Limb (tissue), 2 donors: Measurements from ENCODE around the gene CADPS2.
A peak's percentile ranks its signal among the peaks of the same experiment; 100 is the strongest.

Experiments used
- DNase-seq, 2 donors: peaks; one replicate each; pipeline ENCODE4 v3.0.0-alpha.2; 2016; ENCODE audit errors: extremely low spot score in 2 of 2

Gene CADPS2

DNA sequence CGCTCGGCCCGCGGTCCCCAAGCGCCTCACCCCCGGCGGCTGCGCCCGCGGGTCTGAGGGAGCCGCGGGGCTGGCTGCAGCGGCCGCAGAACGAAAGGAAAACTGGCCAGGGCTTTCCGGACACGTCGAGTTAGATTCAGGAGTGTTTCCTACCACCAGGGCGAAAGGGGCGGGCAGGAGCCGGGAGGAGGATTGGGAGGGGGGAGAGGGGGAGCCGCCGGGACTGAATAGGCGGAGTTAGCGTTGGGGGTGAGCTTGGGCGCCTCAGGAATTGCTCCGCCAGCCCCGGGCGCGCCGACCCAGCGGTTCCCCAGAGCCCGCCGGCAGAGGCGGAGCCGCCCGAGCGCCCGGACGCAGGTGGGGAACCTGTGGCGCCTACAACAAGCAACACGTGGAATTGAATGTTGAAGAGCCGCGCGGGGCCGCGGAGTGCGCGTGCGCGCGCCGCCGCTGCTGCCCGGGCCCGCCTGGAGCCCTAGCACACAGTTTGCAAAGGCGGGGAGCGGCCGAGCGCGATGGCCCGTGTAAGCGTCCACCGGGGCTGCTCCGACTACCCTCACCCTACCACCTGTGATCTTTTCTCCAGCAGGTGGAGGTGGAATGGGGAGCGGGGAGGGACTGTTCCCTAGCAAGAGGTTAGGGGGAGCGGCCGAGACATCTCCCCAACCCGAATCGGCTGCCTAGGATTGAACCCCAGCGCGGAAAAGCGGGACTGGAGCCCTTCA lies at the start of gene CADPS2:
Gene CADPS2 (minus strand): TSS at position 104 of the 725 bp plus-strand sequence. CDS start 123 bp downstream, outside the sequence.
- DNase-seq, result peak; percentile 76 to 86

DNA sequence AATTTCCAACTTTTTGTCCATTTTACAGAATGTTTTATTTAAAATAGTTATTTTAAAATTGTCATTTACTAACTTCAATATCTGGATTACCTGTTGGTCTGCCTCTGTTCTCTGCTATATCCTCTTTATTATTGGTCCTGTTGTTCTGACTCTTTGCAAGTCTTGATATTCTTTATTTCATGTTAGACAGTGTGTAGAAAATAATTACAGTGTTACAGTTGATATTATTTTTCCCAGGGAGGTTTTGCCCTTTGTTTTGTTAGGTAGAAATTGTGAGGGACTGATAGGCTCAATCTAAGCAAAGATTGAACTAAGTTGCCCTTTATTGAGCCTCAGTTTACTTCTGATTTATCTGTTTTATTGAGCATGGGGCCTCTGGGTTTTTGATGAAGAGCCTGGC lies 49.4 kb upstream of the CADPS2 start:
- no peak for DNase-seq

GRCh38 chr7:122919643-122920181 lies 33.5 kb upstream of the CADPS2 start:
- no peak for DNase-seq

DNA sequence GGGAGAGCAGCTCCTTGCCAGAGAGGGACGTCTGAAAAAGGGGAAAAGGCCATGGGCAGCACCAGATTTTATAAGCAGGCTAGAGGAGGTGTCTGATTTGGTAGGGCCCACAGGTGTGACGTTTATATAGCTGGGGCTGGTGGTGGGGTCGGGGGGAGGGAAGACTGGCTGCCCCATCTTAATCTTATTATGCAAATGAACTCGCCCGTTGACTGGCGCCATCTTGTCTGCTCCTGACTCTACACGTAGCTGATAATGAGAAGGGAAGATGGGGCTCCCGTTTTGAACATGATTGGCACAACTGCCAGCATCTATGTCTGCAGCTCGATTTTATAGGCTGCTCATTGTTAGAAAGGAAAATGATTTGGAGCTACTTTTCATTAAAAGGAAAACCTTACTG lies 28.6 kb upstream of the CADPS2 start:
- DNase-seq, result no peak

DNA sequence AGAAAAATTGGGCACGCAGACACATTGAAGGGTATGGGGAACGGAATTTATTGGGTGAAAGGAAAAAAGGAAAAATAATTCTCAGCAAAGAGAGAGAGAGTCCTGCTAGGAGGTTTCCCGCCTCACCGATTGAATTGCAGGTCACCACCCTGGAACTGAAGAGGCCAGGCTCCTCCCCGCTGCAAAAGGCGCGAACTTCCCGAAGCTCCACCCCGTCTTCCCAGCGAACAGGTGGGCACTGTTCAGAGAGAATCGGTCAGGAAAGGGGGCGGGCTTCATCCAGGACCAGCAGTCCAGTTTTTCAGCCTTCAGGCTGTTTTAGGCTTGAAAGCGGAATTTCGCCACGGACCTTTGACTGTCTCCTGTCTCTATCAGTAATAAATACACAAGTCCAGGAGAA lies 27.3 kb upstream of the CADPS2 start:
- DNase-seq, result no peak

GRCh38 chr7:122902751-122903495 lies 16.7 kb upstream of the CADPS2 start:
- no peak for DNase-seq

- DNase-seq, result peak in 1 of 2 donors; percentile 3
These were observed 15.0 kb upstream of the CADPS2 start for GRCh38 chr7:122901250-122901649.

DNA sequence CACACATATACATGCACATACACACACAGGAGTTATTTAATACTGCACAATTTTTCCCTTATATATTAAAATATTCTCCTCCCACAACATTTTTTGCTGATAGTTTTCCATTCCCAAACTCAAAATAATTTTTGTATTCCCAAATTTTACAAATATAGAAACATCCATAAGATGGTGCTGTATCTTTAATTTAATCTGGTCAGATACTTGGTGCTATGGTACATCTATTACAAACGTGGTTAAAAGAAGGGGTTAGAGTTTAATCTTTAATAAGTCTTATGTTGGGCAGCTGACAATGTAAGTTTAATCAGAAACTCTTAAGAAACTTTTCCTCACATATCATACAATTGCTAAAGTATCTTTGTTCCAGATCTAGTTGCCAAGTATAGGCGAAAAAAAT lies 10.2 kb upstream of the CADPS2 start:
- no peak for DNase-seq

DNA sequence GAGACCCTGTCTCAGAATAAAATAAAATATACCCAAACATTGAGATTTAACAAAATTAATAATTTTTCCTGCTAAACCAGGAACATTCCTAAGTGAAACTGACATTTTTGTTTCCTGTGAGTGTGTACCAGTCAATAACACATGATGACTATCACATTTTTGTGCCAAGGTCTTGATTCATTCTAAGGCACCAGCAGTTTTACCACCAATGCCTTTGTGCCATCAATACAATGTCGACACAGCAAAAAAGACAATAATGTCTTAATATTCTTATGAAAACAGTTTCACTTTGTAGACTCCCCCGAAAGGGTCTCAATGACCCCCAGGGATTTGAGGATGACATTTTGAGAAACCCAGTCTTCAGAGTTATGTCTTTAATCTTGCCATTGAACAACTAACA lies 7.2 kb upstream of the CADPS2 start:
- DNase-seq, result no peak

- DNase-seq, result no peak
These were observed 2.9 kb upstream of the CADPS2 start for GRCh38 chr7:122889116-122889515.

GRCh38 chr7:122887848-122888247 lies 1.6 kb upstream of the CADPS2 start:
- DNase-seq, result no peak

DNA sequence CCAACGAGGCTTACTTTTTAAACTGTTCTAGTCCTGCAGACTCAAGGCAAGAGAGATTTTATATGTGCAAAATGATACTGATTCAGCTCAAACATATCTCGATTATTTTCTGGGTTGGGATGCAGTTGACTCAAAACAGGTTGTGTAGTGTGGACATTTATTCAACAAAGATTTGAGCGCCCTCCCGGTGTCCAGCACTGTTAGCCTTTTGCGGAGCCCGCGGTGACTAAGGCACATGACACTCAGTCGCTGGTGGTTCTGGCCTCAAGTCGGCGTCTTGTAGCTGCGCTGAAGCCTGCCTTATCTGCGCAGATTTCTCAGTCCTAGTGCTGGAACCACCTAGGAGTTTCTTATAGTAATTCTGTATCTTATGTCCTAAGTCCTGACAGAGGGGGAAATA lies 938 bp upstream of the CADPS2 start:
- peak; percentile 34 to 43 for DNase-seq

DNA sequence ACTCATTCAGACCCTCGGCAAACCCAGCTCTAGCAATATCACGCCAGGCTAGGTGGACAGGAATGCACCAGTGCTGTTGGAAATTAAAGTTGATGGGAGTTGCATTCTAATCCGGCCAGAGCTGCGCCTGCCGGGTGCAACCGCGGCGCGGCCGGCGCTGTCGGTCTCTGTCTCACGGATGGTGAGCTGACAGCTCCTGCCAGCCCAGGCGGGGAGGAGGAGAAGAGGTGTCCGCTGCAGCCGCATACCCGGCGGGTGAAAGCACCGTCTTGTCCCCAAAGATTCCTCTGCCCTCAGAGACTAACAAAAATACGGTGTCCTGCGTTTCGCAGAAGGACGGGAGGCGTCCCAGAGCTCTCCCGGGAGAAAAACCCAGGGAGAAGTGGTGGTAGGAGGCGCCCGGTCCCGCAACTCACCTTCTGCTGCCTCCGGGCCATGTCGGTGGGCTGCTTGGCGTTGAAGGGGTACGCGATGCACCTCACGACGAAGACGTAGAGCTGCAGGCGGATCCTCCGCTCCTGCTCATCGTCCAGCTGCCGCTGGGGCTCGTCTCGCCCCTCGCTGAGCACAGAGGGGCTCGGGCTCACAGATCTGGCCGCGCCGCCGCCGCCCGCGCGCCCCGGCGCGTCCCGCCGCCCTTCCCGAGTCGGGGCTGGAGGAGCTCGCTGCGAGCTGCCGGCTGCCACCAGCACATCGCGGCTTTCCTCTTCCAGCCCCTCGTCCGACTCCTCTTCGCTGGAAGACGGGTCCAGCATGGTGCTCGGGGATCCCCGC lies 490 bp downstream of the CADPS2 start:
- peak; percentile 22 to 62 for DNase-seq

- no peak for DNase-seq
These were observed 2.1 kb downstream of the CADPS2 start for GRCh38 chr7:122884186-122884585.

DNA sequence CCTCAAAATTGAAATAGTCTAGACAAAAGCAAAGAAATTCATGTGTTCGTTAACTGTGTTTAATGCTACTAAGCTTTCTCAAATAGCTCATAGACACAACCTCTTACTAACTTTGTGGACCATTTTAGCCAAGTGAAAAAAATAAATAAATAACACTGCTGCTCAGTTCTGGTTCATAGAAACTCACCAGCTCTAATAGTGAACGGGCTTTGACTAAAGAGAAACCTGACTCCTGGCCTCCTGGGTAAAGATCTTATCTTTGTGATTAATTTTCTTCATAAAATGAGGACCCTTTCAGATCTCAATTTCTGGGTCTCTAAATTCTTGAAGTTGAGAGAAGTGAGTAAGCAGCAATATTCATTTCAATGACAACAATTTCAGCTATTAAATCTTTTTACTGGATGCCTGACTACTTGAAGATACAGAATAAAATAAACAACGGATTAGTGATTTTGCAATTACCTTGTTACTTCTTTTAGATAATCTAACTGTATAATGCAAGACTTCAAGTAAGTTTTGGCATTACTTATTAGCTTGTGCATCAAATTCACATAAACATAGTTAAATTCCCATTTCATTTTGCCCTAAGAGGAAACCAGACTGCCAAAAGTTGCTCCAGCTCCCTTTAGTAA lies 3.1 kb downstream of the CADPS2 start:
- no peak for DNase-seq

GRCh38 chr7:122881324-122881723 lies 4.9 kb downstream of the CADPS2 start:
- DNase-seq, result no peak

GRCh38 chr7:122869260-122869659 lies 17.0 kb downstream of the CADPS2 start:
- DNase-seq, result no peak

- DNase-seq, result no peak
These were observed 18.7 kb downstream of the CADPS2 start for GRCh38 chr7:122867471-122867980.

DNA sequence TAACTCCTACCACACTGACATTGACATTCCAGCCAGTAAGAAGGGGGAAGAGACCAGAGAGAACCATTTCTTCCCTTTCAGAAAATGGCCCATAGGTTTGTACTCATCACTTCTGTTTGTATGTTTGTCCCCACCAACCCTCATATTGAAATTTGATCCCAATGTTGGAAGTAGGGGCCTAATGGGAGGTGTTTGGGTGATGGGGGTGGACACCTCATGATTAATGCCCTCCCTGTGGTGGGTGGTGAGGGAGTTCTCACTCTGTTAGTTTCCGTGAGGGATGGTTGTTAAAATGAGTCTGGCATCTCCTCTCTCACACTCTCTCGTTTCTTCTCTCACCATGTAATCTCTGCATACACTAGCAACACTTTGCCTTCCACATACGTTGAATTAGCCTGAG lies 21.4 kb downstream of the CADPS2 start:
- DNase-seq, result no peak

GRCh38 chr7:122864016-122864415 lies 22.2 kb downstream of the CADPS2 start:
- no peak for DNase-seq

GRCh38 chr7:122858320-122858719 lies 27.9 kb downstream of the CADPS2 start:
- no peak for DNase-seq
